Camera-type eye (tissue), 1 donor: ENCODE data around the gene ING3. TPM values are rescaled to one million over a fixed set of nuclear protein-coding genes. Genes with fewer than 3 reads are reported as not detected.

Source experiments
- total RNA-seq: library from RNA; depleted of rRNA; stranded (reverse); fragments of >200 nt; gene quantifications from one replicate; pipeline ENCODE4 v1.2.3, GENCODE V29; 2014

Gene ING3, protein sequence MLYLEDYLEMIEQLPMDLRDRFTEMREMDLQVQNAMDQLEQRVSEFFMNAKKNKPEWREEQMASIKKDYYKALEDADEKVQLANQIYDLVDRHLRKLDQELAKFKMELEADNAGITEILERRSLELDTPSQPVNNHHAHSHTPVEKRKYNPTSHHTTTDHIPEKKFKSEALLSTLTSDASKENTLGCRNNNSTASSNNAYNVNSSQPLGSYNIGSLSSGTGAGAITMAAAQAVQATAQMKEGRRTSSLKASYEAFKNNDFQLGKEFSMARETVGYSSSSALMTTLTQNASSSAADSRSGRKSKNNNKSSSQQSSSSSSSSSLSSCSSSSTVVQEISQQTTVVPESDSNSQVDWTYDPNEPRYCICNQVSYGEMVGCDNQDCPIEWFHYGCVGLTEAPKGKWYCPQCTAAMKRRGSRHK
- total RNA-seq, result 41.7 TPM

DNA sequence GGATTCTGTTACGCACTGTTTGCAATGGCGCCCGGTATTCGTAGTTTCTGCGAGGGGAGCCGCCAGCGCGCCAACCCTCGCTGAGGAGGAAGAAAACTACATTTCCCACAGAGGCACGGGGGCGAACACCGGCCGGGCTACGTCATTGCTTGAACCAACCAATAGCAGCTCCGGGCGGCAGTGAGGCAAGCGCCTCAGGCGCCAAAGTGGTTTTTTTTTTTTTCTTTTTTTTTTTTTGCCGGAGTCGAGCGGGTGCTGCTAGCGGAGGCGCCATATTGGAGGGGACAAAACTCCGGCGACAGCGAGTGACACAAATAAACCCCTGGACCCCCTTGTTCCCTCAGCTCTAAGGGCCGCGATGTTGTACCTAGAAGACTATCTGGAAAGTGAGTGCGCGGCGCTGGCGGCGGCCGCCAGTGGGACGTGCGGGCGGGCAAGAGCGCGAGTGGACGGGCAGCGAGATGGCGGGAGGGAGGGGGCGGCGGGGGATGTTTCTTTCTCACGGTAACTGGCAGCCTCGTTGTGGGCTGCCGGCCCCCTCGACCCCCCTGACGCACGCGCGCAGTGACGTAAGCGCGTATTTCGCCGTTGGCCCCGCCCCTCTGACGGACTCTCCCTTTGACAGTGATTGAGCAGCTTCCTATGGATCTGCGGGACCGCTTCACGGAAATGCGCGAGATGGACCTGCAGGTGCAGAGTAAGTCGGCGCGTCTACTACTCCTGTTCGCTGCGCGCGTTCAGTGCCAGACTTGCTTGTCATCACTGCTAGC is at the start of gene ING3:
Gene ING3, plus strand, starts transcription at position 239 of the 770 bp plus-strand sequence. Its CDS starts 120 bp downstream, at position 359.

DNA sequence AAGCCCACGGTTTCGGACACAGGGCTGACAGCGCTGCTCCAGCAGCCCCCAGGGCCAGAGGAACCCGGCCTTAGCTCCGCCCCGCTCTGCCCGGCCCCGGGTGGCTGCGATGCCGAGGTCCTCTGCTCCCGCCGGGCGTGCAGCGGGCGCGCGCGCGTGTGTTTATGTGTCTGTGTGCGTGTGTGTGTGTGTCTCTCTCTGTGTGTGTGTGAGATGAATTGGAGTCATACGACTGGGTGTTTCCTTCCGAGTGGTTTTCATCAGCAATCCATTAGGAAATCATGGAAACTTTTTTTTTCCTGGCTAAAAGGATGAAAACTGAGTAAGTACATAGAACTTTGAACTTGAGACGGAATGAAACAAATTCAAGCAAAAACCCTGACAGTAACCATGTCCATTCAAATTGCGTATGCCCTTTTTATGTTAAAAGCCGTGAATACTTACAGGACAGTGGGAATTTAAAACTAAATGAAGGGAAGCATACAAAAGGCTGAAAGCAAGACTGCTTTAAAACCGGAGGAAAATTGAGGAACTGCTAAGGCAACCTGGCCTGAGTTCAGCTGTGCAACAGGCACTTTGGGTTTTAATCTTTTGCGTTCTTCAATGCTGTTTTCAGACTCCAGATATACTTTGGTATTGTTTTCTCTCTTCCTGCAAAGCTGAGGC is 38.1 kb downstream of the ING3 start, which contains the start of gene CPED1:
Gene CPED1, plus strand, starts transcription at position 121 of the 666 bp plus-strand sequence. CDS start 911 bp downstream, outside the sequence.

Other genes with a start within 250 kb of the ING3 start
- gene TSPAN12, start 92.6 kb upstream of the ING3 start, total RNA-seq, result 23.3 TPM
- gene CPED1, start 37.9 kb downstream of the ING3 start, total RNA-seq, result 82.0 TPM